Right ventricle myocardium inferior (tissue), 1 donor: ENCODE data around the gene FILIP1L. TPM values are rescaled to one million over a fixed set of nuclear protein-coding genes. Genes with fewer than 3 reads are reported as not detected.

ENCODE experiments used
- ATAC-seq: fragments of 200-7000 bp; cut with Tn5 transposase; one replicate; pipeline ENCODE4 v1.9.1; 2020; ENCODE audit warnings: mild to moderate bottlenecking, moderate library complexity
- DNase-seq: peaks from one replicate; pipeline ENCODE4 v3.0.0; 2021; ENCODE audit errors: missing footprints
- intact Hi-C: fragments of 100-400 bp; cut with DNase I; formaldehyde crosslinking; loops from one replicate; pipeline ENCODE4 v1.11.0; 2022
- total RNA-seq: library from RNA; stranded (reverse); fragmentation: NEBNext Ultra II Directional; extraction: Animal tissue kit (Norgen Biotek cat#: 25700); gene quantifications from one replicate; pipeline ENCODE4 v1.2.1, GENCODE V29; 2021
- donor health status: DM: no; HTN: yes; CAD: no; lungs with severe emphysema.

Gene FILIP1L
- total RNA-seq, 1 donor from 2014 or later: 41.3 TPM

DNA sequence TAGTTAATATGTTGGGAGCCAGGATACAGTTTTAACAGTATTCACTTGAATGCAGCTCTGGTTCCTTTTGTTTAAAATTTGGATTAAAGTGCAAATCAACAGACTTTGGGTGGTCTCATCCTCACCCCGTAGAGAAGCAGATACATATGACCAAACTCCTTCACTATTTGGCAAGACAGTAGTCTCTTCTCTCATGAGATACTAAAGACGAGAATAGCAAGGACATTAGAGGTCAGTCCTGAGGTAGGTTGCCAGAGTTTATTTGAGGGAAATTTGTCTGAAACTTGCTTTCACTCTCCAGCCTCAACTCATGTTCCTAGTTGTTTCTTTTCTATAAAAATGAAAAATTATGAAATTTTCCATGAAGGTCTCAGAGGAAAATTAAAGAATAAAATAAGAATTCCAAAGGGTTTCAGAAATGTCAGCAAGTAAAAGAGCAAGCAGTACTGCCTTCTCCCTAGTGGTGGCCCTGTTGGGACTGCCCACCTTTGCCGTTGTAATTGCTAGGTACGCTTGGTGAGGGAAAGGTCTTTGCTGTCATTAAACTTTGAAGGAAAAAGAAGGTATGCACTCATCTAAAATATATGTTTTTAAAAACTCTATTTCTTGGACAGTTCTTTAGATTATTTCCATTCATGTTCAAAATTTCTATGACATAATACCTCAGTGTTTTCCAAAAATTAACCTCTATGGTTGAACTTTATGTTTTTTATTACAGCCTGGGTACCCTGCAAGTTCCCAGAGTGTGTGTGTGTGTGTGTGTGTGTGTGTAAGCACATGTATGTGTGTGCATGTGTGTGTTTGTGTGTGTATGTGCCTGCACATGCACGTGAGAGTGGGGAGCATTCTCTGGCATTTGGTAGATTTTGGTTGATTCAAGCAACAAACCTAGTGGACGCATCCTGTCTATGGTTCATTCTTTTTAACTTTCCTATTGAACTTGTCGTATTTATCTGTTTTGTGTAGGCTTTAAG, 185.2 kb downstream of the FILIP1L start:
- intact Hi-C loops: no loop called here
- DNase-seq (no peak), ATAC-seq (peak; percentile 58)

DNA sequence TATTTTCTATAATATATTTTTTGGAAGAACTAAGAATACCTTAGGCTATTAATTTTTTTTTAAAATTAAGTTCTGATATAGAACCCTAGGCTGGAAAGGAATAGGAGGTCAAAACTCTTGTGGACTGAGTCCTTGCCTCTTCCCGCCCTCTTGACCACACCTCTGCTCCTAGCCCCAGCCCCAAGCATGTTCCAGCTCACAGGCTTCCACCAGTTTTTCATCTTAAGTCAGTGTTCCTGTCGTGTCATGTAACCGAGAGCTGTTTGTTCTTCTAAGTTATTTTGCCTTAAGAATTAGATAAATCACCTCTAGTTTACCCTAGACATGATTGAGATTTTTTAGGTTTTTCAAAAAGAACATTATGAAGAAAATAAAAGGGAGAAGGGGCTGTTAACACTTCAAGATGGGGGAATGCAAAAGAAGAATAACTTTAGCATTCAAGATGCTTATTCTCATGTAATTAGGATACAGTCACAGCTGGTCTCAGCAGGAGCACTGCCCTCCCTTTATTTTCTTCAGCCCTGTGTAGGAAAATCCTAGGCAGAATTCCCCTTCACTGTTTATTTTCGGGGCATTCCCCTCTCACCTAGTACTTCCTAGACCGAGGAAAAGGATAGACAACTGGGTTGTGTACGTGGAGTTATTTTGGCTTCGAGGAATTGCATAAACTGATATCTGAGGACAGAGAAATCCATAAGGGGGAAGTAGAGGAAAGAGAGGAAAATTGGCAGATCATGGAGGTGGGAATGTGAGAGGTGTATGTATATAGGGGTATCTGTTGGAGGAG, 186.4 kb downstream of the FILIP1L start:
- DNase-seq: no peak
- no peak for ATAC-seq
- intact Hi-C loops: no loop called here

DNA sequence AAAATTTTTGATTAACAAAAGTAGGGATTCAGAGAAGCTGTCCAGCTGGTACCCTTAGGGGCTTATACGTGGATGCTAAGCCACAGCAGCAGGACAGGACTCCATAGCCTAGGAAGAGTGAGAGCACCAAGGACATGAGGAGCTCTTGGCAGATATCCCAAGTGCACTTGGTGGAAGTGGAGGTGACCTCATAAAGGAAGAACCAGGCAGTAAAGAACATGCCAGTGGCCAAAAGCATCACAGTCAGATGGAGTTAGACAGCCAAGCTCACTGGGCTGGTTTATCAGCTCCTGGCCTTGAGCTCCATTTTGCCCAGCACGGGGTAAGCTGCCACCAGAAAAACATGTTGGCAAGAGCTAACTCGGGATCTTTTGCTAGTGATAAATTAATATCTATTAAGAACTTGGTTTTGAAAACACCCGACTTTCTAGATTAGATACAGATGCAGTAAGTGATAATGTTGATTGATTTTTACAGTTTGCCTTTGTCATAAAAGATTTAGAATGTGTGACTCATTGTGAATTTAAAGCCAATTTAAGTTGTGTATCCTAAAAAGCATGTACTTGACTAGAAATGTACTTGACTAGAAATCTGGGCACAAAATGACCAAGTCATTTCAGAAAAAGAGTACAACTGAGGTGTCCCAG, 188.6 kb downstream of the FILIP1L start:
- intact Hi-C loops: no loop called here
- no peak for DNase-seq
- peak; percentile 66 for ATAC-seq

- intact Hi-C loops: loop anchor here (5.0 kb wide), 1 partner anchor 118 kb away; no protein-coding TSS in a partner anchor
- ATAC-seq: no peak
Measured at GRCh38 chr3:99923873-99924272, 190.4 kb downstream of the FILIP1L start.

GRCh38 chr3:99921986-99922385, 192.3 kb downstream of the FILIP1L start:
- ATAC-seq: no peak
- no peak for DNase-seq
- intact Hi-C loops: loop anchor here (2.0 to 5.0 kb wide), 2 partner anchors 43 to 120 kb away; no protein-coding TSS in a partner anchor

More at GRCh38 chr3:99923873-99924272, 190.4 kb downstream of the FILIP1L start:
- no peak for DNase-seq

DNA sequence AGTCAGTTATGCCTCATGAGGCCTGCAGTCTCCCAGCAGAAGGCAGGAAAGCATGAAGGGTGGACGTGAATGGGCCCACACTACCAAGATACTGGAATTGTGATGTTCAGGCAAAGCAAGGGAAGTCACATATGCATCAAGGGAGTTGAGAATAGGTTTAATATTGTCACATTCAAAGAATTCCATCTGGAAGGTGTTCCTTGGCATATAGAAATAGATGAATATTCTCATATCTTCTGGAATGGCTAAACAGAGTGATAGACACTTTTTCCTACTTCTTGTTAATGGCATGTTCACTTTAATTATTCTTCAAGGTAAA, 193.0 kb downstream of the FILIP1L start:
- ATAC-seq (no peak), DNase-seq (no peak)
- intact Hi-C loops: loop anchor here (2.0 to 5.0 kb wide), 2 partner anchors 43 to 121 kb away; no protein-coding TSS in a partner anchor

DNA sequence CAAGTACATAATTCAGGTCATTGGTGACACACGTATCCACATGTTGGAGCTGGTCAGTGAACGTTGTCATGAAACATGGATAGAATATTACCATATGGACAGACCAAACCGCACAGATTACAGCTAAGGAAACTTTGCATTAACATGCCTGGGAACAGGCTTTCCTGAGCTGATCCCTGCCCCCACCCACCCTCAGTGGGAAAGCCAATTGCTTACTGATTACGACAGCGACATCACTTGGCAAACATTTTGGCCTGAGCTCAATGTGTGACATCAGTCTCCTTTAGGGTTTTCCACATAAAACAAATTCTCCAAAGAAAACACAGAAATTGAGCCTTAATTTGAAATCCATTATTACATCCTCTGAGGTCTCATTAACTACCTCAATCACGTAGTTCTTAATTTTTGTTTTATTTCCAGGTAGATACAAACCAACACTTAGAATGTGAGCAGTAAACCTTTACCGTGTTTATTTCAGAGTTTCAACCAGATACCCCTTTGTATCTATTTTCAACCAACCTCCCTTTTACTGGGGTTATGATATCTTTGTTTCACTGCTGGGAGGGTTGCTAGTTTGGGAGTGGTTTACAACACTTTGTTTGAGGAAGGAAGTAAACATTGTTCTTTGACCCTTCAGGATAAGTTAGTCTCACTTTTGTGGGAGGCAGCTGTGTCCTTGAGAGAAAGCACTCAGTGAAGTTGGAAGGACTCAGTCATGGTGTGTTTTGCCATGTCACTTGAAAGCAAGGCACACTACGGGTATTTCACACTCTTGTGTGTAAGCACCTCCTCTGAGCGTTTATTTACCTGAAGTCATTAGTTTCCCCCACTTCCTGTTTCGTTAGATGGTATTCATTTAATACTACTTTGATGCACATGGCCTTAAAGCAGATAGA, 193.6 kb downstream of the FILIP1L start:
- peak; percentile 79 for ATAC-seq
- intact Hi-C loops: loop anchor here (2.0 to 5.0 kb wide), 2 partner anchors 42 to 122 kb away; no protein-coding TSS in a partner anchor
- DNase-seq: peak; percentile 68

DNA sequence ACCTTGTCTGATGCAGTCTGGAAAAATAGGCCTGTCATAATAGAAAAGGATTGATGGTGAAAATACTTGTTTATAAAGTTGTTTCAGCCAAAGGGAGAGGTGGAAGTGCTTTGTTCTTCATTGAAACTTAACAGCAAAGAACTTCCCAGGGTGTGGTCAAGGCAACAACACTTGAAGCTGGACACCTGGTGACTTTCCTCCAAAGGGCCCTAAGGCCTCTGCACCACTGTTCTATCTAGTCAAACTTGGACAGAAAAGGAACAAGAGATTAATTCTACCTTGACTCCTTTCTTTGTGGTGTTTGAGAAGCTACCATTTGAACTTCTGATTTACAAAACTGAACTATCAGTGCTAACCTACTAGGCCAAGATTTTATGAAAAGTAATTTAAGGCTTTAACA, 194.6 kb downstream of the FILIP1L start:
- intact Hi-C loops: loop anchor here (2.0 to 5.0 kb wide), 2 partner anchors 41 to 123 kb away; no protein-coding TSS in a partner anchor
- ATAC-seq (no peak), DNase-seq (no peak)

- ATAC-seq: no peak
- intact Hi-C loops: no loop called here
- DNase-seq: no peak
Measured at GRCh38 chr3:99918715-99919114, 195.6 kb downstream of the FILIP1L start.

GRCh38 chr3:99915906-99916432, 198.3 kb downstream of the FILIP1L start:
- DNase-seq (no peak), ATAC-seq (no peak)
- intact Hi-C loops: no loop called here

GRCh38 chr3:99911433-99911832, 202.9 kb downstream of the FILIP1L start:
- intact Hi-C loops: no loop called here
- ATAC-seq (no peak), DNase-seq (no peak)

DNA sequence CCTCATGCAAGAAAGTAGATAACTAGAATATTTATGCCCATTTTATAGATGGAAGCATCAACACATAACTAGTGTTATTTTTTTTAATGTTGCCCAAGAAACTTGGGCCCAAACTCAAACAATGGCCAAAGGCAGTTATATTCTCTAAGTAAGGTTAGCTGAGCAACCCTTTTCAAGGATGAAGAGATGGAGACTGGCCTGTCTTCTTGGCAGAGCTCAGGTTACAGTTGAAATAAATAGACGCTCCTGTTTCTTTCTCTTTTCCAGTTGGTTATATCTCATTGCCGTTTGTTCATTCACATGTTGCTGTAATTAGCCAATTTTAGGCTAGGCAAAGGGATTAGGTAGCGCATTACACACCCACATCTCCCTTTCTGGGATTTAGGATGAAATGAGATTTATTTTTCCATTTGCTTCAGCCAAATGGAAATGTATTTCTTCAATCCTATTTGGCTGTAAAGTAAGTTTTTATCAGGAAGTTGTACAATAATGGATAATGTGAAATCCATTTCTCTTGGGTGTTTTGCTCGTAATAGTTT, 203.5 kb downstream of the FILIP1L start:
- DNase-seq: no peak
- intact Hi-C loops: no loop called here
- no peak for ATAC-seq

GRCh38 chr3:99909714-99910495, 204.4 kb downstream of the FILIP1L start:
- no peak for DNase-seq

GRCh38 chr3:99907959-99908544, 206.2 kb downstream of the FILIP1L start:
- ATAC-seq: no peak
- intact Hi-C loops: no loop called here
- no peak for DNase-seq

More at GRCh38 chr3:99909714-99910495, 204.4 kb downstream of the FILIP1L start:
- intact Hi-C loops: no loop called here
- ATAC-seq: no peak

GRCh38 chr3:99903869-99904268, 210.4 kb downstream of the FILIP1L start:
- DNase-seq (no peak), ATAC-seq (no peak)
- intact Hi-C loops: no loop called here

DNA sequence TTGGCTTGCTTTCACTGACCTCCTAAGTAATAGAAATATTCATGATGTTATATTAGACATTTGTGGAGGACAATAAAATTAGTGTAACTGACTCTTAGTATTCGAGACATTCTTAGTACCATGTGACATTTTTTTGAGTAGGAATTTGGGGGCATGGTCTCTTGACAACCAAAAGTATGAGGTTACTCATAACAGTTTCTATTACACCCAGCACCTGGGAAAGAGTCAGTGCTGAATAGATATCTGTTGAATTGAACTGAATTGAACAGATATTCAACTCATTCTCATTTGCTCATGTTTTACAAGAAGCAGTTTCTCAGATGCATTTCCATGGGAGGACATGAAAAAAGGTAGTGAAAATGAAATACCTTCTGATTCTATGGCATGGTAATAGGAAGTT, 212.2 kb downstream of the FILIP1L start:
- intact Hi-C loops: no loop called here
- DNase-seq: no peak
- no peak for ATAC-seq
